Lung (tissue), 16 donors: ENCODE measurements around the gene IRAK1. TPM values are rescaled to one million over a fixed set of nuclear protein-coding genes. Genes with fewer than 3 reads are reported as not detected.

ENCODE experiments used
- ATAC-seq: fragments of 200-7000 bp; cut with Tn5 transposase; one replicate; pipeline ENCODE4 v1.9.1; 2020; ENCODE audit warnings: moderate number of reproducible peaks; ENCODE audit not compliant: insufficient read depth, low FRiP score
- DNase-seq, 3 donors: peaks; one replicate each; pipeline ENCODE4 v3.0.0-alpha.2; 2013 to 2017
- H3K27ac ChIP-seq, 2 donors: one replicate each; pipeline ENCODE4 v1.5.1; 2013; ENCODE audit warnings: mild to moderate bottlenecking in 2 of 2, moderate library complexity in 2 of 2, control low read depth in 1 of 2, inconsistent platforms in 1 of 2, low read depth in 1 of 2, low read length in 1 of 2
- H3K27me3 ChIP-seq, 3 donors: one replicate each; pipeline ENCODE4 v1.5.1; 2013; ENCODE audit warnings: low read length in 2 of 3; ENCODE audit not compliant: control insufficient read depth in 3 of 3, insufficient read depth in 3 of 3
- H3K36me3 ChIP-seq, 4 donors: one replicate each; pipeline ENCODE4 v1.5.1; 2013; ENCODE audit warnings: low read length in 4 of 4, mild to moderate bottlenecking in 1 of 4, moderate library complexity in 1 of 4; ENCODE audit not compliant: control insufficient read depth in 4 of 4, insufficient read depth in 4 of 4
- H3K4me1 ChIP-seq, 5 donors: one replicate each; pipeline ENCODE4 v1.5.1; 2013; ENCODE audit warnings: low read length in 5 of 5, mild to moderate bottlenecking in 2 of 5, moderate library complexity in 1 of 5; ENCODE audit not compliant: control insufficient read depth in 5 of 5, insufficient read depth in 5 of 5
- H3K4me3 ChIP-seq: one replicate; pipeline ENCODE4 v1.5.1; 2013; ENCODE audit warnings: mild to moderate bottlenecking, control low read depth, moderate library complexity
- H3K9ac ChIP-seq, 2 donors: one replicate each; pipeline ENCODE4 v1.5.1; 2013; ENCODE audit warnings: low read length in 2 of 2, control low read depth in 1 of 2; ENCODE audit not compliant: insufficient read depth in 1 of 2
- H3K9me3 ChIP-seq, 4 donors: one replicate each; pipeline ENCODE4 v1.5.1; 2013; ENCODE audit warnings: low read length in 3 of 4, mild to moderate bottlenecking in 1 of 4, moderate library complexity in 1 of 4; ENCODE audit not compliant: control insufficient read depth in 4 of 4, insufficient read depth in 3 of 4
- WGBS, 2 donors: extraction: QIAGEN DNeasy Blood & Tissue Kit; methylation state at CpG; one replicate each; pipeline ENCODE4 v1.1.7; 2013; 5-methylcytosine and 5-hydroxymethylcytosine counted together
- long read RNA-seq, 5 donors: transcript quantifications; one replicate each; lab custom pipeline, GENCODE V29; 2026
- polyA plus RNA-seq, 2 donors: library from polyadenylated mRNA; stranded (reverse); fragments of 200-250 nt; gene quantifications; one replicate each; pipeline ENCODE4 v1.2.1, GENCODE V29; 2013
- total RNA-seq, 2 donors: library from RNA; depleted of rRNA in 1 of 2; stranded (reverse); fragments of >200 nt in 1 of 2; gene quantifications; one replicate each; pipeline ENCODE4 v1.2.1, GENCODE V29; 2014 to 2021
- TF ChIP-seq, protein P1 (sequence below): IDR thresholded peaks from 2 replicates; pipeline ENCODE4 v1.5.1; 2012; ENCODE audit warnings: mild to moderate bottlenecking; ENCODE audit errors: control extremely low read depth, extremely low read depth
- donor health status: control.
- donor health status: control.
- donor health status: Bipolar disorder and iron deficiency.
- donor health status: healthy.
- donor health status: DM: yes; HTN: yes; CAD: no.

Gene IRAK1
- 100 to 1,000 TPM in 1 of 2 donors, 10 to 100 TPM in 1; 24.6 to 153 TPM for total RNA-seq
- 100 to 1,000 TPM in 1 of 2 donors, 10 to 100 TPM in 1; 64.5 to 131 TPM for polyA plus RNA-seq
- long read RNA-seq, donor 1, partial matches to known transcripts, result 9 of 13 reads
- long read RNA-seq, donor 1, other reads (novel, unspliced or antisense), result 0 of 13 reads
- long read RNA-seq, donor 2, partial matches to known transcripts, result 5 of 5 reads
- long read RNA-seq, donor 2, other reads (novel, unspliced or antisense), result 0 of 5 reads
- long read RNA-seq, donor 3, partial matches to known transcripts, result 0 of 2 reads
- long read RNA-seq, donor 3, other reads (novel, unspliced or antisense), result 0 of 2 reads
- long read RNA-seq, donor 4, result 0 reads
- long read RNA-seq, donor 5, partial matches to known transcripts, result 12 of 12 reads
- long read RNA-seq, donor 5, other reads (novel, unspliced or antisense), result 0 of 12 reads

DNA sequence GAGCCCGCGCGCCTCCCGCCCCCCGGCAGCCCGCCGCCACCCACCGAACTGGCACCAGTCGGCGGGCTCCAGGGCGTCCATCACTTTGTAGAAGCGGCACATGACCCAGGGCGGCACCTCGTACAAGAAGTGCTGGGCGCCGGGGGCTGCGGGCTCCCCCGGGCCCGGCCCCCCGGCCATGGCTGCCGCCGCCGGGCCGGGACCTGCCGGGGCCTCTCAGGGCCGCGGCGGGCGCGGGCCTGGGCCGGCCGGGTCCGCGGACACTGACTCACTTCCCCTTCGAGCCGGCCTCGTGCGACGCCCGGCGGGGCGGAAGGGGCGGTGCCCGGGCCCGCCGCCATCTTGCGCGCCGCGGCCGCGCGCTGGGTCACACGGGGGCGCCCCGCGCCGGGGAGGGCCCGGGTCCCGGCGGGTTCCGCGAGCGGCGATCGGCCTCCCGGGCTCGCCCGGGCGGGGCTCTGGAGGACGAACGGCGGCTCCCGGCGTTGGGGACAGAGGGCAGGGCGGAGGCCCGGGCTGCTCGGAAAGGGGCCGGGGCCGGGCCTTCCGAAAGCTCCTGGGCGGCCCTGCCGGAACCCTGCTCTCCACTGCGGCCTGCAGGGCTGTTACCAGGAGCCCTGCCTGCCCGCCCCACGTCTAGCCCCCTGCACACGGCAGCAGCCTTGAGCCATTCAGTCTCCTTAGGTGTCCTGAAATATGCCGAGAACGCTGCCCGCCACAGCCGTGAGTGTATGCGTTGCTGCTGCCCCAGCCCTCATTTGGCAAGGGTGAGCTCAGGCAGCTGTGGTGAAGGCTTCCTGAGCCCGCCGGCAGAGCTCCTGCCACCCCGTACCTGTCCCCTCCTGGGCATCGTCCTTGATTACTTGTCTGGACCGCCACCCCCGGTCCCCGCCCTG is at the start of gene IRAK1:
Gene IRAK1, minus strand, starts transcription at position 270 of the 896 bp plus-strand sequence. Its CDS starts 90 bp downstream, at position 180.
- peaks cover 0 to 26% (median 2%) of the 10 kb centered on the region in 4 donors for H3K36me3 ChIP-seq
- peak within 1 kb of the TSS; percentile 65 for H3K4me3 ChIP-seq
- H3K9ac ChIP-seq, result peak within 1 kb of the TSS in 1 of 2 donors; percentile 46
- no peaks in the 10 kb centered on the region for H3K27me3 ChIP-seq
- peaks cover 0 to 6% (median 0%) of the 10 kb centered on the region in 4 donors for H3K9me3 ChIP-seq
- peak within 1 kb of the TSS; percentile 91 to 95 for H3K27ac ChIP-seq
- DNase-seq (peak; percentile 34 to 64 (median 56)), ATAC-seq (peak; percentile 67)
- H3K4me1 ChIP-seq, result peaks cover 3 to 31% (median 8%) of the 10 kb centered on the region in 5 donors
- TF ChIP-seq, protein P1, sequence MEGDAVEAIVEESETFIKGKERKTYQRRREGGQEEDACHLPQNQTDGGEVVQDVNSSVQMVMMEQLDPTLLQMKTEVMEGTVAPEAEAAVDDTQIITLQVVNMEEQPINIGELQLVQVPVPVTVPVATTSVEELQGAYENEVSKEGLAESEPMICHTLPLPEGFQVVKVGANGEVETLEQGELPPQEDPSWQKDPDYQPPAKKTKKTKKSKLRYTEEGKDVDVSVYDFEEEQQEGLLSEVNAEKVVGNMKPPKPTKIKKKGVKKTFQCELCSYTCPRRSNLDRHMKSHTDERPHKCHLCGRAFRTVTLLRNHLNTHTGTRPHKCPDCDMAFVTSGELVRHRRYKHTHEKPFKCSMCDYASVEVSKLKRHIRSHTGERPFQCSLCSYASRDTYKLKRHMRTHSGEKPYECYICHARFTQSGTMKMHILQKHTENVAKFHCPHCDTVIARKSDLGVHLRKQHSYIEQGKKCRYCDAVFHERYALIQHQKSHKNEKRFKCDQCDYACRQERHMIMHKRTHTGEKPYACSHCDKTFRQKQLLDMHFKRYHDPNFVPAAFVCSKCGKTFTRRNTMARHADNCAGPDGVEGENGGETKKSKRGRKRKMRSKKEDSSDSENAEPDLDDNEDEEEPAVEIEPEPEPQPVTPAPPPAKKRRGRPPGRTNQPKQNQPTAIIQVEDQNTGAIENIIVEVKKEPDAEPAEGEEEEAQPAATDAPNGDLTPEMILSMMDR, result no peak
- 0 to 29% methylated on average over 13 to 99 of the region's 99 CpGs for WGBS, 2 donors

DNA sequence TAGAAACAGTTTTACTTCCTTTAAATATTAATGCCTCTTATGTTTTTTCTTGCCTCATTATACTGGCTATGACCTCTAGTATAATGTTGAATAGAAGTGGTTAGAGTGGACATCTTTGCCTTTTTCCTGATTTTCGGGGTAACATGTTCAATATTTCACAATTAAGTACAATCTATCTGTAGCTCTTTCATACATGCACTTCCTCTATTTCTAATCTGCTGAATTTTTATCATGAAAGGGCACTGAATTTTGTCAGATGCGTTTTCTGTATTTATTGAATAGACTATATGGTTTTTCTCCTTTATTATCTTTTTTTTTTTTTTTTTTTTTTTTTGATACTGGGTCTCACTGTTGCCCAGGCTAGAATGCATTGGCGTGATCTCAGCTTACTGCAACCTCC is 48.9 kb upstream of the IRAK1 start:
- TF ChIP-seq, protein P1, result no peak
- Histone ChIP-seq H3K36me3 (no peaks in the 10 kb centered on the region), H3K9ac (no peak overlapping the region), H3K4me3 (no peak overlapping the region), H3K27ac (no peak overlapping the region), H3K27me3 (peaks cover 0 to 4% (median 0%) of the 10 kb centered on the region in 3 donors), H3K9me3 (no peaks in the 10 kb centered on the region), H3K4me1 (peaks cover 0 to 13% (median 0%) of the 10 kb centered on the region in 5 donors)
- no peak for ATAC-seq
- WGBS, 2 donors, result 62 to 67% methylated on average over 3 of the region's 3 CpGs
- no peak for DNase-seq

DNA sequence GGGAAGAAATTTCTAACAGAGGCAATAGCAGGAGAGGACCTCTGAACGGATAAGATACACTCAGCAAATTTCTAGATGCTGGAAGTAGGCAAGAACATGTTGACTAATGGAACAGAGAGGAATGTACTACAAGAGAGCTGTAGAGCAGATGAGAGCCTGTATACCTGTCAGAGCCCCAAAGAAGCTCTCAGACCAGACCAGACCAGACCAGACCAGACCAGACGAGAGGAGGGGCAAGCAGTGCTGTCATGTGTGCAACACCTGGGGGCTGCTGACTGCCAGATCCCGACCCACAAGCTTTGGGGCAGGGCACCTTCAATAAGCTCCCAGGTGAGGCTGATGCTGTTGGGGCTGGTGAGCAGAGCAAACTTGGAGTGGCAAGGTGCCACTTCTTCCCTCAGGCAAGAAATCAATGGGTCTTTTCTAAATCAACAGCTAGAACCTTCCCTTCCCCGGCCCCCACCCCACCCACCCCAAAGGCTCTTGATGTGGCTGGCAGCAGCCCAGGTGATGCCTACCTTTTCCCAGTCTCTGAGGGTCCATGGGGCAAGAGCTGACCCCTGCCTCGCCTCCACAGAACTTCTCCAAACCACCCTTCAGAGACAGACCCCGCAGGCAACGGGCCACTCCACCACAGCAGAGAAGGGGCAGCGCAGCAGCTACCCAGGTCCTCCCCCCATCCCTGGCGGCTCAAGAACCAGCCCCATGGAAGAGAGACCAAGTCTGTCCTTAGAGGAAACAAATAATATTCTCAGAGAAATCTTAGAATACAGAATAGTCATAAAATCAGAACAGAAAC is 45.1 kb upstream of the IRAK1 start:
- Histone ChIP-seq H3K9me3 (no peaks in the 10 kb centered on the region), H3K4me1 (peaks cover 0 to 24% (median 5%) of the 10 kb centered on the region in 5 donors), H3K9ac (no peak overlapping the region), H3K4me3 (no peak overlapping the region), H3K27me3 (peaks cover 0 to 3% (median 0%) of the 10 kb centered on the region in 3 donors), H3K27ac (no peak overlapping the region), H3K36me3 (no peaks in the 10 kb centered on the region)
- 68 to 84% methylated on average over 6 to 9 of the region's 9 CpGs for WGBS, 2 donors
- DNase-seq, result peak in 1 of 3 donors; percentile 17
- TF ChIP-seq, protein P1, result no peak
- ATAC-seq, result no peak
